Measurements from ENCODE around the gene TYR.

GRCh38 chr11:89203814-89204213 lies 26.1 kb downstream of the TYR start:
- TF ChIP-seq CTCF (conservative IDR thresholded peaks at IDR 0.05 in 1 of 2, IDR thresholded peaks at IDR 0.05 in 1 of 2; ENCODE audit: low read depth in 1 of 2, low read length in 2 of 2) (no peak), EZH2 (IDR thresholded peaks at IDR 0.05; ENCODE audit: low read length, missing control alignments) (no peak)
